Ovary (tissue), 3 donors: ENCODE results near the gene KCNN3.

Experiments used
- EP300 ChIP-seq: sonication (generic); formaldehyde crosslinking; IDR thresholded peaks from one replicate; pipeline ENCODE4 v1.6.1; 2017; ENCODE audit warnings: antibody characterized with exemption
- POLR2A ChIP-seq: fragments of 450-650 bp; IDR thresholded peaks from one replicate; pipeline ENCODE4 v1.6.1; 2017; ENCODE audit warnings: antibody characterized with exemption, mild to moderate bottlenecking, moderate library complexity
- TF ChIP-seq, protein P1 (sequence below), 3 donors: fragments of 450-650 bp in 2 of 3; fragments of 200-600 bp in 1 of 3; IDR thresholded peaks; one replicate each; pipeline versions ENCODE4 v1.5.1 to v1.8.0; 2016 to 2022; ENCODE audit warnings: antibody characterized with exemption in 3 of 3, mild to moderate bottlenecking in 1 of 3
- donor health status: DM: no; HTN: no; CAD: no.

DNA sequence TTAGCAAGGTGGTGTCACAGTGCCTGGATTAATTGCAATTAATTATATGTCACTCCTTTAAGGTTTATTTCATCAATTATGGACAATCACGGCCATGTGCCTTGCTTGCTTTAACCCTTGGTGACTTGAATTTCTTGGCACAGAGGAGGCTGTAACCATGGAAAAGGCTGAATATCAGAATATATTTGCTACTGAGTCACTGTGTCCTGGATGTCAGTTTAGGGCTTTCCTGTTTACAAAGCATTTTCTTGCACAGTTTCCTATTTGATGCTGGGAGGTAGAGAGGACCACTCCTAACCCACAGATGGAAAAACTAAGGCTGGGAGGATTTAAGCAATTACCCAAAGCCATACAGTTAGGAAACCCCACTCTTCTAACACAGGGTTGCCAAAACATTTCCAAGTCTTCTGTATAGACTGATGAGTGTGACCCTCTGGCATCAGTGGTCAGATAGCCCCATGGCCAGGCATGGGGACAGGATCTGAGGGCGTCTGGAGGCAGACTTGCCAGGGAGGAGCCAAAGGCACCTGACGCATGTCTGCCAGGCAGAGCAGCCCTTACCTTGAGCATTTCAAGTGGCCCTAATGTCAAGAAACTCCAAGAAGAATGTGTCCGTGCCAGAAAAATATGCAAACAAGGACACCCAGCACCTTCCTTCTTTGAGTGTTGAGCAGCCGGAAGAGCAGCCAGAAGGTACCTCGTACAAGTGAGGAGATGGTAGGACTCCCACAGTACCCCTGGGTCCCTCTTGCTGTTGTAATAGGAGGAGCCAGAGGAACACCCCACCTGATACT, 34.4 kb downstream of the KCNN3 start:
- TF ChIP-seq, protein P1, sequence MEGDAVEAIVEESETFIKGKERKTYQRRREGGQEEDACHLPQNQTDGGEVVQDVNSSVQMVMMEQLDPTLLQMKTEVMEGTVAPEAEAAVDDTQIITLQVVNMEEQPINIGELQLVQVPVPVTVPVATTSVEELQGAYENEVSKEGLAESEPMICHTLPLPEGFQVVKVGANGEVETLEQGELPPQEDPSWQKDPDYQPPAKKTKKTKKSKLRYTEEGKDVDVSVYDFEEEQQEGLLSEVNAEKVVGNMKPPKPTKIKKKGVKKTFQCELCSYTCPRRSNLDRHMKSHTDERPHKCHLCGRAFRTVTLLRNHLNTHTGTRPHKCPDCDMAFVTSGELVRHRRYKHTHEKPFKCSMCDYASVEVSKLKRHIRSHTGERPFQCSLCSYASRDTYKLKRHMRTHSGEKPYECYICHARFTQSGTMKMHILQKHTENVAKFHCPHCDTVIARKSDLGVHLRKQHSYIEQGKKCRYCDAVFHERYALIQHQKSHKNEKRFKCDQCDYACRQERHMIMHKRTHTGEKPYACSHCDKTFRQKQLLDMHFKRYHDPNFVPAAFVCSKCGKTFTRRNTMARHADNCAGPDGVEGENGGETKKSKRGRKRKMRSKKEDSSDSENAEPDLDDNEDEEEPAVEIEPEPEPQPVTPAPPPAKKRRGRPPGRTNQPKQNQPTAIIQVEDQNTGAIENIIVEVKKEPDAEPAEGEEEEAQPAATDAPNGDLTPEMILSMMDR (IDR thresholded peaks at IDR 0.05), result no peak
- TF ChIP-seq POLR2A (no peak), EP300 (no peak)
